ENCODE results near the gene PDE4D.

PDE4D gene

DNA sequence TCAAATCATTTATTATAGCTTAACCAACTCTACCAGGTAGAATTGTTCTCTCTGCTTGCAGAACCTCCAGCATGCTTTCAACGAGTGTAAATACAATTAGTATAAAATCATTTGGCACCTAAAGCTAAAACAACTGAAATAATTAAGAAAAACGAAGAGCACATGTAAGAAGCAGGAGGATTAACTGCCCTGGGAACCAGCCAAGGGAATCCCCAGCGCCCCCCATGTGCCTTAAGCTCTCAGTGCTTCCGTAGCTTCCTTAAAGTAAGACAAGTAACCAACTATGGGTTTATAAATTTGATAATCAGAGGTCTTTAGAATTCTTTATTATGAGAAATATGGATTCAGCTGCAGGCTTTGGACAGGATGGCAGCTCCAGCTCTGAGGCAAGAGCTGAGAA, 908.2 kb downstream of the PDE4D start:
- no peak overlapping the region for H3K4me3 ChIP-seq (ENCODE audit: low read length)
- no peak for DNase-seq (ENCODE audit: low read depth)
- TF ChIP-seq, protein P1, sequence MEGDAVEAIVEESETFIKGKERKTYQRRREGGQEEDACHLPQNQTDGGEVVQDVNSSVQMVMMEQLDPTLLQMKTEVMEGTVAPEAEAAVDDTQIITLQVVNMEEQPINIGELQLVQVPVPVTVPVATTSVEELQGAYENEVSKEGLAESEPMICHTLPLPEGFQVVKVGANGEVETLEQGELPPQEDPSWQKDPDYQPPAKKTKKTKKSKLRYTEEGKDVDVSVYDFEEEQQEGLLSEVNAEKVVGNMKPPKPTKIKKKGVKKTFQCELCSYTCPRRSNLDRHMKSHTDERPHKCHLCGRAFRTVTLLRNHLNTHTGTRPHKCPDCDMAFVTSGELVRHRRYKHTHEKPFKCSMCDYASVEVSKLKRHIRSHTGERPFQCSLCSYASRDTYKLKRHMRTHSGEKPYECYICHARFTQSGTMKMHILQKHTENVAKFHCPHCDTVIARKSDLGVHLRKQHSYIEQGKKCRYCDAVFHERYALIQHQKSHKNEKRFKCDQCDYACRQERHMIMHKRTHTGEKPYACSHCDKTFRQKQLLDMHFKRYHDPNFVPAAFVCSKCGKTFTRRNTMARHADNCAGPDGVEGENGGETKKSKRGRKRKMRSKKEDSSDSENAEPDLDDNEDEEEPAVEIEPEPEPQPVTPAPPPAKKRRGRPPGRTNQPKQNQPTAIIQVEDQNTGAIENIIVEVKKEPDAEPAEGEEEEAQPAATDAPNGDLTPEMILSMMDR (conservative IDR thresholded peaks at IDR 0.05; ENCODE audit: low read length), result no peak

DNA sequence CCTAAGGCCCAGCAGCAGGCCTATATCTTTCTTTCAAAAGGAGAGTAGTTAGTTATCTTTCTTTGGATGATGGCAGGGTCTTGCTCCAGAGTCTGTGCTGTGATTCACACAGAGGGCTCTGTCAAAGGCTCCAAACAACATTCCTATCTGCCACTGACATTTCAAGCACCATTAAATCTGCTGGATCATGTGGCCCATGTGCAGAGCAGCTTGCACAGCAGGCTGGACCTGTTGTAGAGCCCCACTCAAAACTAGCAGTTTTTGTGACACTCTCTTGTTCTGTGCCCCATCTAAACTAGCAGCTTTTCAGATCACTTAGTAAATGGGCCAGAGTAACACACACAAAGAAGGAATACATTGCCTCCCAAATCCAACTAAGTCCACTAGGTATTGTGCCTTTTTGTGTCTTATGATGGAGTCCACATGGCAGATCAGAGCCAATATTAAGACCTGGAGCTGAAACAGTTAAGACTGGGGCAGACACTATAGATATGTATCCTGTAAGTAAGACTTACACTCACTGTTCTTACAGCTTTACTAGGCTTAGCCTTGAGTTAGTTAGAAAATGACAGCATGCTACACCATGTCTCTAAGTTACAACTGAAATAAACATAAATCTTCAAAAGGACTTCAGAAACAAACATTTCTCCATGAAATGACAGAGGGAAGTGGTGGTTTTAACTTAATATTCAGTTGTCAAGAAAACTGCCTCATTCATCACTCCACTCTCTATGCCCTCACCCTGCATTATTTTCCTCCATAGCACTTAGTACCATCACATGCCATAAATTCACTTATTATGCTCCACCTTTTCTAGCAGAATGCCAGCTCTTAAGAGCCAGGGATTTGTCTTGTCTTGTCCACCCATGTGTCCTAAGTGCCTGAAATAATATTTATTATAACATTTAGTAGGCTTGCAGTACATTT, 909.7 kb downstream of the PDE4D start:
- H3K4me3 ChIP-seq (ENCODE audit: low read length), result no peak overlapping the region
- DNase-seq (ENCODE audit: low read depth), result peak; percentile 26
- TF ChIP-seq, protein P1 (conservative IDR thresholded peaks at IDR 0.05; ENCODE audit: low read length), result no peak

DNA sequence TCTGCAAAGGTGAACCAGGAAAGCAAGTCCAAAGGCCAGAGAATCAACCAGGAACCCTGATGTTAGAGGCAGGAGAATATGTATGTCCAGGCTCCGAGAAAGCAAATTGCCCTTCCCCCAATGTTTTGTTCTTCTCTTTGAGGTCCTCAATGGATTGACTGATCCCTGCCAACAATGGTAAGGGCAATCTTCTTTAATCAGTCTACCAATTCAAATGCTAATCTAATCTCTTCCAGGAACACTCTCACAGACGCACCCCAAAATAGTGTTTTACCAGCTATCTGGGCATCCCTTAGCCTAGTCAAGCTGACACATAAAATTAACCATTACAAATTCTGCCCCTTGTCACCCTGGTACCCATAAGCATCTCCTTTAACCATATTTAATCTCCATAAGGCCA, 912.6 kb downstream of the PDE4D start:
- H3K4me3 ChIP-seq (ENCODE audit: low read length), result no peak overlapping the region
- DNase-seq (ENCODE audit: low read depth), result no peak
- TF ChIP-seq, protein P1 (conservative IDR thresholded peaks at IDR 0.05; ENCODE audit: low read length), result no peak

DNA sequence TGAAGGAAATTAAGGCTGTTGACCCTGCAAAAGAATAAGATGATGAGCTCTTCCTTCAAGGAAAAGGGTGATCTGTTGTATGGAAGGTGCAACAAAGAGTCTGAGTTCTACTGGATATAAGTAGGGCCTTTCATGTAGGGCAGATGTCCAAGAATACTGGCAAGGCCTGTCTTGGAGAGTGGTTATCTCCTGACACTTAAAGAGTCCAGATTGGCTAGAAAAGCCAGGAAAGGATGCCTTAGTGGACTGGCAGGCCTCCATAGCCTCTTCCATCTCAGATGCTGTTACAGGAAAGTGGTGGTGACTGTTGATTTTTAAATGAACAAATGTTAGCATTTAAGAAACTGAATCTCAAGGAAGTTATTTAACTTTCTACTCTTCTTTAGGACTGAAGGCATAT, 914.4 kb downstream of the PDE4D start:
- no peak overlapping the region for H3K4me3 ChIP-seq (ENCODE audit: low read length)
- DNase-seq (ENCODE audit: low read depth), result no peak
- TF ChIP-seq, protein P1 (conservative IDR thresholded peaks at IDR 0.05; ENCODE audit: low read length), result no peak

DNA sequence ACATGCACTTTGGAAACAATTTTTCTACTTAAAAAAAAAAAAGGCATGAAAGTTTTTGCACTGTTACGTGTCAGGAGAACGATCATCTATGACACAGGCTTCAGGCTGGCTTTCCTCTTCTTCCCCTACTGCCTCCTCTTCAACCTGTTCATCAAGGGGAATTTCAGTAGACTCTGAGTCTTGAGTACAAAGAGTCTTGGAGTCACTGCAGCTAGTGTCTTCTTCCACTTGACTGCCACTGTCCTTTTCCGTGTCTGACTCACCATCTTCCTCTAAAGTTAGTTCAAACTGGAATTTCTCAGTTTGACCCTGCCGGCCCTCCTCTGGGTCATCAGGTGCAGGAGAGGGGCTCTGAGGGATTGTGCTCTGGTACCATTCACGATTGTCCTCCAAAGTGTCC, 918.9 kb downstream of the PDE4D start:
- TF ChIP-seq, protein P1 (conservative IDR thresholded peaks at IDR 0.05; ENCODE audit: low read length), result no peak
- no peak overlapping the region for H3K4me3 ChIP-seq (ENCODE audit: low read length)
- no peak for DNase-seq (ENCODE audit: low read depth)

DNA sequence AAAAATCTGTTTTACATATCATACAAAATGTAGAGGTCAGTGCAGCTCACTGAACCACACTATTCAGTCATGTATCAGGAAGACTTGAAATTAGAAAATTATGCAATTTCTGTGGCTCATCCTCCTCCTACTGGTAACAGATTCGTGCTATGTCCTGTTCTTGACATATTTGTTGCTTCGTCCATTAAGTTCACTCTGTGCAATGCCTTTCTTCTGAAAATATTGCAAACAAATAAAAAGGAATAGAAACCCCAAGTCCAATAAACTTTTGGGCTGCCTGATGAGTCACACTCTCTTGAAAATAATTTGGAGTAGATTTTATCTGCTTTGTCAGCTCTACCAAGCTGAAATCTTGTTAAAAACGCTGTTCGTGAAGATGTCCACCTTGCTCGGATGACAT, 919.4 kb downstream of the PDE4D start:
- TF ChIP-seq, protein P1 (conservative IDR thresholded peaks at IDR 0.05; ENCODE audit: low read length), result no peak
- DNase-seq (ENCODE audit: low read depth), result no peak
- no peak overlapping the region for H3K4me3 ChIP-seq (ENCODE audit: low read length)

DNA sequence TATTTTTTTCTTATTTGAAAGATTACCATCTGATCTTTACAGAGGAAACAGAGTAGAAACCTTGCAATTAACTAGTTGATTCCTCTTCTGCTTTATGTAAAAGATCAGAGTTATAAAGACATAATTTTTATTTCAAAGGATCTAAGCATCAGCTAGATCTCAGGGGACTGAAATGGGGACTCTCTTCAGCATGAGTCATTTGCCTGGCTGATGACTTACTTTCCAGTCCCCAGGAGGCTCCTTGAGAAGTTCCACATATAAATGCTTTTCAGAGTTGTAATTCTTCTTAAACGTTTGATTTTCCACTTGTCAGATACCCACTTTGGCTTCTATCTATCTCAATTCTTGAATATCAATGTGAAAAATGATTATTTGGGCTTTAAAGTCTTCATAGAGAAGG, 921.2 kb downstream of the PDE4D start:
- DNase-seq (ENCODE audit: low read depth), result peak; percentile 8
- TF ChIP-seq, protein P1 (conservative IDR thresholded peaks at IDR 0.05; ENCODE audit: low read length), result no peak

More for the DNA sequence above, 921.2 kb downstream of the PDE4D start:
- no peak overlapping the region for H3K4me3 ChIP-seq (ENCODE audit: low read length)

All from AG10803 (cell line).